Gastroesophageal sphincter (tissue), 4 donors: ENCODE data around the gene DNAJC5. TPM values are rescaled to one million over a fixed set of nuclear protein-coding genes. Genes with fewer than 3 reads are reported as not detected.

Experiments
- ATAC-seq: fragments of 150-250 bp; one replicate; pipeline ENCODE4 v1.9.1; 2016; ENCODE audit warnings: mild to moderate bottlenecking, moderate library complexity
- H3K27ac ChIP-seq, 4 donors: fragments of 200-600 bp; sonication (generic) in 3 of 4; 1 replicate in 3 of 4; 2 replicates in 1 of 4; pipeline ENCODE4 v1.5.1; 2016 to 2019
- H3K27me3 ChIP-seq: fragments of 200-600 bp; sonication (generic); one replicate; pipeline ENCODE4 v1.5.1; 2019
- H3K36me3 ChIP-seq, 2 donors: fragments of 200-600 bp; sonication (generic); one replicate each; pipeline ENCODE4 v1.5.1; 2019; ENCODE audit warnings: control low read depth in 1 of 2
- H3K4me1 ChIP-seq, 3 donors: fragments of 200-600 bp; sonication (generic); 1 replicate in 2 of 3; 2 replicates in 1 of 3; pipeline ENCODE4 v1.5.1; 2016 to 2019; ENCODE audit warnings: control low read depth in 2 of 3
- H3K4me3 ChIP-seq, 2 donors: fragments of 200-600 bp; sonication (generic); one replicate each; pipeline ENCODE4 v1.5.1; 2019; ENCODE audit warnings: mild to moderate bottlenecking in 1 of 2, moderate library complexity in 1 of 2
- H3K9me3 ChIP-seq, 3 donors: fragments of 200-600 bp; sonication (generic); one replicate each; pipeline ENCODE4 v1.5.1; 2017 to 2019; ENCODE audit warnings: control low read depth in 2 of 3
- CTCF ChIP-seq, 4 experiments: fragments of 200-600 bp in 2 of 4; fragments of 450-650 bp in 2 of 4; sonication (generic) in 1 of 4; IDR thresholded peaks; one replicate each; pipeline ENCODE4 v1.5.1; 2017 to 2019; ENCODE audit warnings: antibody characterized with exemption in 4 of 4, mild to moderate bottlenecking in 2 of 4, moderate library complexity in 2 of 4
- EP300 ChIP-seq: sonication (generic); formaldehyde crosslinking; IDR thresholded peaks from one replicate; pipeline ENCODE4 v1.6.1; 2017; ENCODE audit warnings: antibody characterized with exemption, mild to moderate bottlenecking
- POLR2A ChIP-seq, 2 donors: fragments of 450-650 bp; IDR thresholded peaks; one replicate each; pipeline ENCODE4 v1.6.1; 2017; ENCODE audit warnings: antibody characterized with exemption in 2 of 2, mild to moderate bottlenecking in 2 of 2, moderate library complexity in 1 of 2
- POLR2AphosphoS5 ChIP-seq: sonication (generic); formaldehyde crosslinking; IDR thresholded peaks from one replicate; pipeline ENCODE4 v1.6.1; 2017; ENCODE audit warnings: antibody characterized with exemption
- WGBS, 2 donors: methylation state at CpG; one replicate each; pipeline ENCODE4 v1.1.5; 2018; ENCODE audit warnings: low coverage in 1 of 2; 5-methylcytosine and 5-hydroxymethylcytosine counted together
- total RNA-seq, 4 donors: library from RNA; depleted of rRNA; stranded (reverse); fragments of >200 nt; gene quantifications; one replicate each; pipeline ENCODE4 v1.1.0, GENCODE V29; 2016

Gene DNAJC5
- total RNA-seq, 4 donors from 2014 or later, result 44.7 to 70.6 (median 47.6) TPM

- Histone ChIP-seq H3K9me3 (no peaks in the 10 kb centered on the region), H3K4me3 (no peak overlapping the region), H3K27me3 (no peaks in the 10 kb centered on the region), H3K36me3 (peaks cover 0 to 37% of the 10 kb centered on the region in 2 donors), H3K4me1 (peaks cover 2 to 84% (median 54%) of the 10 kb centered on the region in 3 donors), H3K27ac (peak overlapping the region in 3 of 4 donors; percentile 95 to 97 (median 95))
- TF ChIP-seq CTCF (IDR thresholded peaks at IDR 0.05), result no peak
- TF ChIP-seq EP300, result no peak
- no peak for TF ChIP-seq POLR2AphosphoS5
- TF ChIP-seq POLR2A (IDR thresholded peaks at IDR 0.05), result no peak
- peak; percentile 2 for ATAC-seq
- 0 to 10% methylated on average over 2 to 4 of the region's 27 CpGs for WGBS, 2 donors
Observed at GRCh38 chr20:63947638-63948456, 52.9 kb downstream of the DNAJC5 start.

GRCh38 chr20:63950701-63951397 is 55.9 kb downstream of the DNAJC5 start:
- Histone ChIP-seq H3K27ac (peak overlapping the region; percentile 81 to 97 (median 95)), H3K27me3 (no peaks in the 10 kb centered on the region), H3K36me3 (peaks cover 0 to 7% of the 10 kb centered on the region in 2 donors), H3K4me1 (peaks cover 2 to 96% (median 72%) of the 10 kb centered on the region in 3 donors), H3K9me3 (no peaks in the 10 kb centered on the region), H3K4me3 (peak overlapping the region in 1 of 2 donors; percentile 37)
- no peak for ATAC-seq
- TF ChIP-seq CTCF (IDR thresholded peaks at IDR 0.05) (no peak), POLR2A (IDR thresholded peaks at IDR 0.05) (no peak), EP300 (no peak), POLR2AphosphoS5 (no peak)
- WGBS, 2 donors, result no CpG with 5 or more reads among the region's 20 CpGs

- no peaks in the 10 kb centered on the region for H3K9me3 ChIP-seq
- WGBS, 2 donors, result 17% methylated on average over 1 of the region's 17 CpGs; no CpG with 5 or more reads in 1 of the 2 donors
- H3K27ac ChIP-seq, result peak overlapping the region in 3 of 4 donors; percentile 95 to 97 (median 95)
- no peaks in the 10 kb centered on the region for H3K27me3 ChIP-seq
- H3K4me1 ChIP-seq, result peaks cover 2 to 92% (median 72%) of the 10 kb centered on the region in 3 donors
- TF ChIP-seq EP300 (no peak), POLR2AphosphoS5 (no peak), POLR2A (IDR thresholded peaks at IDR 0.05) (no peak), CTCF (IDR thresholded peaks at IDR 0.05) (no peak)
- no peak for ATAC-seq
- peak overlapping the region in 1 of 2 donors; percentile 37 for H3K4me3 ChIP-seq
- no peaks in the 10 kb centered on the region for H3K36me3 ChIP-seq
Observed at GRCh38 chr20:63951398-63952209, 56.7 kb downstream of the DNAJC5 start.

- Histone ChIP-seq H3K27ac (peak overlapping the region in 3 of 4 donors; percentile 95 to 97 (median 95)), H3K27me3 (no peaks in the 10 kb centered on the region), H3K4me1 (peaks cover 2 to 92% (median 75%) of the 10 kb centered on the region in 3 donors), H3K9me3 (no peaks in the 10 kb centered on the region), H3K4me3 (no peak overlapping the region), H3K36me3 (no peaks in the 10 kb centered on the region)
- ATAC-seq, result no peak
- WGBS, 2 donors, result no CpG with 5 or more reads among the region's 15 CpGs
- TF ChIP-seq EP300, result no peak
- TF ChIP-seq CTCF (IDR thresholded peaks at IDR 0.05), result no peak
Observed at GRCh38 chr20:63952210-63952535, 57.2 kb downstream of the DNAJC5 start.
